Measurements from ENCODE around the gene ZNF205.
A peak's percentile ranks its signal among the peaks of the same experiment; 100 is the strongest.
"Not testable (repeated sequence)": the region's sequence is repeated elsewhere in the genome, so short reads cannot be mapped to it uniquely, and the experiment has no call there.

Gene ZNF205

GRCh38 chr16:3112058-3112880 lies at the start of gene ZNF205:
Gene ZNF205 (plus strand): TSS chr16:3112586. CDS start chr16:3113431, 845 bp downstream.
- DNase-seq = no peak

- DNase-seq = no peak
These were observed 48.6 kb upstream of the ZNF205 start for GRCh38 chr16:3063625-3064386.

- peak in 2 of 4 experiments; percentile 42 to 47 for DNase-seq
These were observed 47.2 kb upstream of the ZNF205 start, which contains the start of gene IL32 for GRCh38 chr16:3065069-3065741. Gene IL32 (plus strand): TSS chr16:3065640. CDS start chr16:3065812, 172 bp downstream.

GRCh38 chr16:3065742-3066439 lies 46.5 kb upstream of the ZNF205 start:
- peak in 1 of 4 experiments; percentile 44 for DNase-seq

- DNase-seq = no peak
These were observed 46.0 kb upstream of the ZNF205 start for GRCh38 chr16:3066440-3066748.

GRCh38 chr16:3068487-3068886 lies 43.9 kb upstream of the ZNF205 start:
- DNase-seq = no peak

GRCh38 chr16:3069146-3069545 lies 43.2 kb upstream of the ZNF205 start:
- not testable (repeated sequence) for DNase-seq

GRCh38 chr16:3070608-3071111 lies 41.7 kb upstream of the ZNF205 start:
- no peak for DNase-seq

GRCh38 chr16:3071655-3072054 lies 40.7 kb upstream of the ZNF205 start:
- no peak for DNase-seq

- DNase-seq = not testable (repeated sequence)
These were observed 40.2 kb upstream of the ZNF205 start for GRCh38 chr16:3072148-3072547.

- DNase-seq = not testable (repeated sequence)
These were observed 39.7 kb upstream of the ZNF205 start for GRCh38 chr16:3072576-3073263.

- no peak for DNase-seq
These were observed 38.9 kb upstream of the ZNF205 start for GRCh38 chr16:3073448-3073847.

GRCh38 chr16:3074860-3075522 lies 37.4 kb upstream of the ZNF205 start:
- peak in 2 of 4 experiments; percentile 62 to 70 for DNase-seq

- DNase-seq = peak in 1 of 4 experiments; percentile 21
These were observed 36.9 kb upstream of the ZNF205 start for GRCh38 chr16:3075523-3075915.

- DNase-seq = not testable (repeated sequence)
These were observed 36.4 kb upstream of the ZNF205 start for GRCh38 chr16:3075946-3076345.

- DNase-seq = no peak
These were observed 35.8 kb upstream of the ZNF205 start for GRCh38 chr16:3076577-3076976.

- no peak for DNase-seq
These were observed 32.4 kb upstream of the ZNF205 start for GRCh38 chr16:3080024-3080423.

GRCh38 chr16:3081957-3082356 lies 30.4 kb upstream of the ZNF205 start:
- DNase-seq = not testable (repeated sequence)

GRCh38 chr16:3083408-3083807 lies 29.0 kb upstream of the ZNF205 start:
- DNase-seq = not testable (repeated sequence)

- no peak for DNase-seq
These were observed 27.9 kb upstream of the ZNF205 start for GRCh38 chr16:3084491-3084890.

GRCh38 chr16:3084969-3085670 lies 27.3 kb upstream of the ZNF205 start:
- DNase-seq = no peak
